Mesothelial cell of epicardium (in vitro differentiated cells): ENCODE results near the gene SERPINB1. TPM values are rescaled to one million over a fixed set of nuclear protein-coding genes. Genes with fewer than 3 reads are reported as not detected.

Source experiments
- DNase-seq, 2 experiments: peaks; one replicate each; pipeline ENCODE4 v3.0.0; 2021; ENCODE audit warnings: low spot score in 2 of 2; ENCODE audit not compliant: unreplicated experiment in 2 of 2
- H3K27ac Mint-ChIP-seq: 2 replicates; pipeline ENCODE4 v1.8.0; 2021; ENCODE audit warnings: mixed read lengths
- H3K27me3 Mint-ChIP-seq: 2 replicates; pipeline ENCODE4 v1.8.0; 2021; ENCODE audit warnings: low read depth, mixed read lengths
- H3K36me3 Mint-ChIP-seq: 2 replicates; pipeline ENCODE4 v1.8.0; 2021; ENCODE audit warnings: mixed read lengths
- H3K4me1 Mint-ChIP-seq: 2 replicates; pipeline ENCODE4 v1.8.0; 2021; ENCODE audit warnings: mixed read lengths
- H3K4me3 Mint-ChIP-seq: 2 replicates; pipeline ENCODE4 v1.8.0; 2021; ENCODE audit warnings: mild to moderate bottlenecking, moderate library complexity, mixed read lengths
- H3K9me3 Mint-ChIP-seq: 2 replicates; pipeline ENCODE4 v1.8.0; 2021; ENCODE audit warnings: mixed read lengths
- total RNA-seq: library from RNA; stranded (reverse); gene quantifications from 3 replicates; pipeline ENCODE4 v1.2.1, GENCODE V29; 2021
- TF ChIP-seq, protein P1 (sequence below): fragments of 200-600 bp; sonication (generic); IDR thresholded peaks from one replicate; pipeline ENCODE4 v1.5.0; 2021; ENCODE audit warnings: antibody characterized with exemption; ENCODE audit not compliant: unreplicated experiment

The SERPINB1 gene
- total RNA-seq, 1 donor from 2014 or later, result 18.5 TPM

- Mint-ChIP-seq H3K4me1 (peaks cover 28% of the 10 kb centered on the region), H3K4me3 (no peak overlapping the region), H3K27me3 (no peaks in the 10 kb centered on the region), H3K27ac (peak overlapping the region; percentile 84), H3K36me3 (peaks cover 3% of the 10 kb centered on the region), H3K9me3 (no peaks in the 10 kb centered on the region)
- DNase-seq, result no peak
- TF ChIP-seq, protein P1, sequence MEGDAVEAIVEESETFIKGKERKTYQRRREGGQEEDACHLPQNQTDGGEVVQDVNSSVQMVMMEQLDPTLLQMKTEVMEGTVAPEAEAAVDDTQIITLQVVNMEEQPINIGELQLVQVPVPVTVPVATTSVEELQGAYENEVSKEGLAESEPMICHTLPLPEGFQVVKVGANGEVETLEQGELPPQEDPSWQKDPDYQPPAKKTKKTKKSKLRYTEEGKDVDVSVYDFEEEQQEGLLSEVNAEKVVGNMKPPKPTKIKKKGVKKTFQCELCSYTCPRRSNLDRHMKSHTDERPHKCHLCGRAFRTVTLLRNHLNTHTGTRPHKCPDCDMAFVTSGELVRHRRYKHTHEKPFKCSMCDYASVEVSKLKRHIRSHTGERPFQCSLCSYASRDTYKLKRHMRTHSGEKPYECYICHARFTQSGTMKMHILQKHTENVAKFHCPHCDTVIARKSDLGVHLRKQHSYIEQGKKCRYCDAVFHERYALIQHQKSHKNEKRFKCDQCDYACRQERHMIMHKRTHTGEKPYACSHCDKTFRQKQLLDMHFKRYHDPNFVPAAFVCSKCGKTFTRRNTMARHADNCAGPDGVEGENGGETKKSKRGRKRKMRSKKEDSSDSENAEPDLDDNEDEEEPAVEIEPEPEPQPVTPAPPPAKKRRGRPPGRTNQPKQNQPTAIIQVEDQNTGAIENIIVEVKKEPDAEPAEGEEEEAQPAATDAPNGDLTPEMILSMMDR, result no peak
Observed at GRCh38 chr6:2798586-2799134, 43.0 kb downstream of the SERPINB1 start.

DNA sequence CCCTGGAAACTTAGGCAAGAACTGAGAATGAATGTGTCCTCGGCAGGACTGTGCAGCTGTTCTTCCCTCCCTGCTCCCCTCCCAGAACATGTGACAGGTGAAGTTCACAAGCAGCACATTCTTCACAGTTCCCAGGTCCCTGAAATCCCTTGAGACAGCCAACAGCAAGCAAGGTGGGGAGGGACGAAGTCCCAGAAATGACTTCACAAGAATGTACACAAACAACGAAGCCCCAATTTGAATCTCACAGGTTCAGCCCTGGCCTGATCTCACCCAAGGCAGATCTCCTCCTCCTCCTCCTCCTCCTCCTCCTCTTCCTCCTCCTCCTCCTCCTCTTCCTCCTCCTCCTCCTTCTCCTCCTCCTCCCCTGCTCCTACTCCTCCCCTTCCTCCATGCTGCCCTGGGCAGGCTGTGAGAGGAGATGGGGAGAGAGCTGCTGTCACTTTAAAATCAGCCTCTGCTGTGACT, 44.1 kb downstream of the SERPINB1 start:
- Mint-ChIP-seq H3K27ac (peak overlapping the region; percentile 92), H3K4me1 (peaks cover 28% of the 10 kb centered on the region), H3K9me3 (no peaks in the 10 kb centered on the region), H3K27me3 (no peaks in the 10 kb centered on the region), H3K36me3 (peaks cover 3% of the 10 kb centered on the region), H3K4me3 (no peak overlapping the region)
- TF ChIP-seq, protein P1, result no peak
- no peak for DNase-seq

GRCh38 chr6:2796861-2797260, 44.8 kb downstream of the SERPINB1 start:
- H3K4me1 Mint-ChIP-seq, result peaks cover 28% of the 10 kb centered on the region
- peak overlapping the region; percentile 92 for H3K27ac Mint-ChIP-seq
- H3K4me3 Mint-ChIP-seq, result no peak overlapping the region
- no peaks in the 10 kb centered on the region for H3K27me3 Mint-ChIP-seq
- H3K36me3 Mint-ChIP-seq, result peaks cover 3% of the 10 kb centered on the region
- H3K9me3 Mint-ChIP-seq, result no peaks in the 10 kb centered on the region
- DNase-seq, result no peak
- TF ChIP-seq, protein P1, result no peak

DNA sequence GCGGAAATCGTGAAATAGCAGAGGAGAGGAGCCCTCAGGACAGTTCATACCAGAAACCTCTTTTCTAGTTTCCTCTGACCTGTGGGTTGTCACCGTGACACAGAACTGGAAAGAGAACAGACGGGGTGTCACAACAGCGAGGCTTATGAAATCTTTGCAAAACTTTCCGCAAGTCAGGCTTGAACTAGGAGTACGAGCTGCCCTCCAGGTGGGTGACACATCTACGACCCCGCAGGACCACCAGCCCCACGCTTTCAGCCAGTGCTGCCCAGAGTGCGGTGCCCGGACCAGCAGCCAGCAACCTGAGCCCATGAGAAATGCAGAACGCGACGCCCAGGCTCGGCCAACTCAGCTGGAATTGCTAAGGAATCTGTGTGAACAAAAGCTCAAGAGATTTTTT, 45.7 kb downstream of the SERPINB1 start:
- H3K27me3 Mint-ChIP-seq, result no peaks in the 10 kb centered on the region
- TF ChIP-seq, protein P1, result no peak
- H3K4me1 Mint-ChIP-seq, result peaks cover 32% of the 10 kb centered on the region
- H3K4me3 Mint-ChIP-seq, result no peak overlapping the region
- no peaks in the 10 kb centered on the region for H3K9me3 Mint-ChIP-seq
- H3K27ac Mint-ChIP-seq, result no peak overlapping the region
- DNase-seq, result no peak
- peaks cover 3% of the 10 kb centered on the region for H3K36me3 Mint-ChIP-seq

GRCh38 chr6:2795162-2795561, 46.5 kb downstream of the SERPINB1 start:
- peaks cover 37% of the 10 kb centered on the region for H3K4me1 Mint-ChIP-seq
- TF ChIP-seq, protein P1, result no peak
- no peak overlapping the region for H3K4me3 Mint-ChIP-seq
- H3K9me3 Mint-ChIP-seq, result no peaks in the 10 kb centered on the region
- no peak for DNase-seq
- no peaks in the 10 kb centered on the region for H3K27me3 Mint-ChIP-seq
- H3K27ac Mint-ChIP-seq, result no peak overlapping the region
- peaks cover 3% of the 10 kb centered on the region for H3K36me3 Mint-ChIP-seq
